Neural progenitor cell (in vitro differentiated cells): ENCODE results near the gene ZNF69.

Experiments
- CTCF ChIP-seq: fragments of 200-600 bp; sonication (generic); IDR thresholded peaks from 2 replicates; pipeline ENCODE4 v1.5.1; 2017; ENCODE audit warnings: antibody characterized with exemption, mild to moderate bottlenecking
- EZH2 ChIP-seq: fragments of 200-600 bp; sonication (generic); IDR thresholded peaks from 2 replicates; pipeline ENCODE4 v1.6.1; 2017; ENCODE audit warnings: antibody characterized with exemption, mild to moderate bottlenecking, moderate library complexity
- EZH2phosphoT487 ChIP-seq: fragments of 200-600 bp; sonication (generic); IDR thresholded peaks from 2 replicates; pipeline ENCODE4 v1.6.1; 2017; ENCODE audit warnings: antibody characterized with exemption

- TF ChIP-seq CTCF (no peak), EZH2phosphoT487 (no peak), EZH2 (no peak)
These were observed 43.9 kb upstream of the ZNF69 start for GRCh38 chr19:11843722-11844121.
